Keratinocyte (primary cell): Measurements from ENCODE around the gene MPZ.
"Not testable (repeated sequence)": the region's sequence is repeated elsewhere in the genome, so short reads cannot be mapped to it uniquely, and the experiment has no call there.

Experiments
- EZH2 ChIP-seq: IDR thresholded peaks from one replicate; pipeline ENCODE4 v1.6.1; 2012; ENCODE audit warnings: inconsistent platforms, mild to moderate bottlenecking, low read length, moderate library complexity
- TF ChIP-seq, protein P1 (sequence below), 3 experiments: IDR thresholded peaks in 1 of 3; conservative IDR thresholded peaks in 1 of 3; optimal IDR thresholded peaks in 1 of 3; 2 replicates in 2 of 3; 3 replicates in 1 of 3; pipeline versions ENCODE3 to v1.5.1; 2011; ENCODE audit warnings: low read length in 3 of 3, mild to moderate bottlenecking in 3 of 3, moderate library complexity in 2 of 3, control low read depth in 1 of 3, inconsistent platforms in 1 of 3; ENCODE audit not compliant: insufficient read depth in 2 of 3; ENCODE audit errors: extremely low read depth in 1 of 3

DNA sequence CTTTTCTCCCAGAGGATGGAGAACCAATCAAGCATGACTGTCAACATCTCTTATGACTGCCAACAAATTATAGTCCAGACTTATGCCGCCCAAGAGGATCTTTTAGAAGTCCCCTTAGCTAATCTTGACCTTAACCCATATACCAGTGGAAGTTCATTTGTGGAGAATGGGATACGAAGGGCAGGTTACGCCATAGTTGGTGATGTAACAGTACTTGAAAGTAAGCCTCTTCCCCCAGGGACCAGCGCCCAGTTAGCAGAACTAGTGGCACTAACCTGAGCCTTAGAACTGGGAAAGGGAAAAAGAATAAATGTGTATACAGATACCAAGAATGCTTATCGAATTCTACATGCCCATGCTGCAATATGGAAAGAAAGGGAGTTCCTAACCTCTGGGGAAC is 54.5 kb downstream of the MPZ start:
- TF ChIP-seq, protein P1, sequence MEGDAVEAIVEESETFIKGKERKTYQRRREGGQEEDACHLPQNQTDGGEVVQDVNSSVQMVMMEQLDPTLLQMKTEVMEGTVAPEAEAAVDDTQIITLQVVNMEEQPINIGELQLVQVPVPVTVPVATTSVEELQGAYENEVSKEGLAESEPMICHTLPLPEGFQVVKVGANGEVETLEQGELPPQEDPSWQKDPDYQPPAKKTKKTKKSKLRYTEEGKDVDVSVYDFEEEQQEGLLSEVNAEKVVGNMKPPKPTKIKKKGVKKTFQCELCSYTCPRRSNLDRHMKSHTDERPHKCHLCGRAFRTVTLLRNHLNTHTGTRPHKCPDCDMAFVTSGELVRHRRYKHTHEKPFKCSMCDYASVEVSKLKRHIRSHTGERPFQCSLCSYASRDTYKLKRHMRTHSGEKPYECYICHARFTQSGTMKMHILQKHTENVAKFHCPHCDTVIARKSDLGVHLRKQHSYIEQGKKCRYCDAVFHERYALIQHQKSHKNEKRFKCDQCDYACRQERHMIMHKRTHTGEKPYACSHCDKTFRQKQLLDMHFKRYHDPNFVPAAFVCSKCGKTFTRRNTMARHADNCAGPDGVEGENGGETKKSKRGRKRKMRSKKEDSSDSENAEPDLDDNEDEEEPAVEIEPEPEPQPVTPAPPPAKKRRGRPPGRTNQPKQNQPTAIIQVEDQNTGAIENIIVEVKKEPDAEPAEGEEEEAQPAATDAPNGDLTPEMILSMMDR (optimal IDR thresholded peaks at IDR 0.05 in 1 of 3, IDR thresholded peaks at IDR 0.05 in 1 of 3, conservative IDR thresholded peaks at IDR 0.05 in 1 of 3; ENCODE audit: extremely low read depth in 1 of 3, insufficient read depth in 2 of 3, low read length in 3 of 3), result not testable (repeated sequence)
- TF ChIP-seq EZH2, result not testable (repeated sequence)
